GM18508 (cell line): Measurements from ENCODE around the gene CXCL17.
"Not testable (repeated sequence)": the region's sequence is repeated elsewhere in the genome, so short reads cannot be mapped to it uniquely, and the experiment has no call there.

ENCODE experiments used
- ATAC-seq: cut with Tn5 transposase; IDR thresholded peaks from one replicate; pipeline ENCODE4 v1.9.1; 2021; ENCODE audit warnings: moderate number of reproducible peaks; ENCODE audit not compliant: insufficient read depth, unreplicated experiment

Gene CXCL17, protein sequence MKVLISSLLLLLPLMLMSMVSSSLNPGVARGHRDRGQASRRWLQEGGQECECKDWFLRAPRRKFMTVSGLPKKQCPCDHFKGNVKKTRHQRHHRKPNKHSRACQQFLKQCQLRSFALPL

DNA sequence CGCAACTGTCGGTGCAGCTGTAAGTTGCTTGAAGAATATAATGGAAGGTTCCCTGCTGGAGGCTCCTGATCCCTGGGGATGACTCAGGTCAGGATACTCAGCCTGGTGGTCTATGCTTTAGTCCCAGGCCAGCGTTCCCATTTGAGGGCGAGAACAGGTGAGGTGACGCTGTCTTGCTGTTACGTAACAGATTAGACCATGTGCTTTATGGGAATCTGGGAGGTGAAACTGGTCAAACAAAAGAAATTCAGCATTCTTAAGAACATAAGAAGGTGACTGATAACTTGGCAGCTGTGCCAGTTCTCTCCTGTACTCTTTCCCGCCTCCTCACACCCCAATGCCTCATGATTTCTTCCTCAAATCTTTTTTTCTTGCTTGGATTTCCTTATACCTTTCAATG, at the start of gene CXCL17:
Gene CXCL17 (minus strand): TSS at position 114 of the 400 bp plus-strand sequence. CDS start 114 bp downstream, outside the sequence.
- no peak for ATAC-seq

DNA sequence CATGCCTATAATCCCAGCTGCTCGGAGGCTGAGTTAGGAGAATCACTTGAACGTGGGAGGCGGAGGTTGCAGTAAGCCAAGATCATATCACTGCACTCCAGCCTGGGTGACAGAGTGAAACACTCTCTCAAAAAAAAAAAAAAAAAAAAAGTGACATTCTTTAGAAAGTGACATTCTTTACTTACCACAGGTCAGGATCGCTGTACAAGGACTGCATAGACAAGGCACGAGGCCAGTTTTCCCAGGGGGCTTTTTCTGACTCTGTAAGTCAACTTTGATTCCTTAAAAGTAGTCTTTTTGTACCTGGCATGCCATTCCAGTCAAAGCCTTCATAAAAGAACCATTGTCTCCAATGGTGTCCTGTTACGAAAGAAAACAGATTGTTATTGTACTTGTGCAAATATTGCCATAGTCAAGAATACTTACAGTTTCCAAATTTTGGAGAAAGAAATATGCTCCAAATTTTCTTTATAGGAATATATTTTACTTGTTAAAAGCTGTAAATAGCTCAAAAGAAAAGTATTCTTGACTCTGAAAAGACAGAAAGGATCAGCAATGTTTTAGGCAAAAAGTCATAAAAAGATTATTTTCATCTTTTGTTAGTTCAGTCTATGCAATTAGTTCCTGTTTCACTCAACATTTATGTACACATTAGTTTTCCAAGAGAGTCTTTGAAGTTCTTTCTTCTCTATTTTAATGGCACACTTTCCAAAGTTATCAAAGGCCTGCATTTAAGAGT, 46.2 kb upstream of the CXCL17 start:
- no peak for ATAC-seq

DNA sequence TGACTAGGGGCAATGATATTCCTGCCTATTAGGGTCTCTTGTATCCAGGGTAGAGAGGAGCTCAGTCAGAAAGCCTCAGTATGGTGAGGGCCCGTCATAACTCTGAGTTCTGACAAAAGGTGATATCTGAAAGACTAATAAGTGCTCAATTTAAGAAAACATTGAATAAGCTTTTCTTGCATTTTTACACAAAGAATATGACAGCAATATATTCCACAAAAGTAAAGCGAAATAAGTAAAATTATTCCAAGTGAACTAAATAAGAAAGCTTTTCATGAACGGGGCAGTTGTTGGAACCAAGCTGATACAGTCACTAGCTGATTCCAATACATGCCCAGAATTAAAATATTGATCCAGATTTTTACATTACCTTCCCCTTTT, 45.0 kb upstream of the CXCL17 start:
- ATAC-seq = no peak

DNA sequence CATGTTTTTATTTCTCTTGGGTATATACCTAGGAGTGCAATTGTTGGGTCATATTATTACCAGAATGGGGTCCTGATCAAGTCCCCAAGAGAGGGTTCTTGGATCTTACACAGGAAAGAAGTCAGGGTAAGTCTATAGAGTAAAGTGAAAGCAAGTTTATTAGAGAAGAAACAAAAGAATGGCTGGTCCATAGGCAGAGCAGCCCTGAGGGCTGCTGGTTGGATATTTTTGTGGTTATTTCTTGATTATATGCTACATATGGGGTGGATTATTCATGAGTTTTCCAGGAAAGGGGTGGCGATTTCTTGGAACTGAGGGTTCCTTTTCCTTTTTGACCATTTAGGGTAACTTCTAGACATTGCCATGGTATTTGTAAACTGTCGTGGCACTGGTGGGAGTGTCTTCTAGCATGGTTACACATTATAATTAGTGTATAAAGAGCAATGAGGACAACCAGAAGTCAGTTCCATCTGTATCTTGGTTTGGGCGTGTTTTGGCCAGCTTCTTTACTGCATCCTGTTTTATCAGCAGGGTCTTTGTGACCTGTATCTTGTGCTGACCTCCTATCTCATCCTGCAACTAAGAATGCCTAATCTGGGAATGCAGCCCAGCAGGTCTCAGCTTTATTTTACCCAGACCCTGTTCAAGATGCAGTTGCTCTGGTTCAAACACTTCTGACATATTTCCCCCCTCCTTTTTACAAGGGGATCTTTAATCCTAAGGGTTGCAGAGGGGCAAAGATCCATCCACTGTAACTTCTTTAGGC, 44.5 kb upstream of the CXCL17 start:
- no peak for ATAC-seq

DNA sequence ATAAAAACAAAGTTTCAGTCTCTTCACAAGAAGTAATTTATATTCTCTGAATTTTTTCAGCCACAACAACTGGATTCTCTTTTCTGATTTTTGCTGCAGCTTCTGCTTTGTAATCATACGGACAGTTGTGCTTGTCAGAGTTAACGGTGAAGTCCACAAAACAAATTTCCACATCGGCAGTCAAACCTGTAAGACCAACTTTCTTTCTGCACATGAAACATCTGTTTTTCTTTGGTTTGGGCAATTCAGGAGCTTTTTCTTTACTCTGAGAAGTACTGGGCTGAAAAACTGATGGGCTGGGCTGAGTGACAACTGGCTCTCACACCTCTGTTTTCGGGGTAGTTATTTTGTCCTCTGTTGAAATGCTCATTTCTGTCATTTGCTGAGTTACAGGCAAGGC, 42.3 kb upstream of the CXCL17 start:
- ATAC-seq = not testable (repeated sequence)

DNA sequence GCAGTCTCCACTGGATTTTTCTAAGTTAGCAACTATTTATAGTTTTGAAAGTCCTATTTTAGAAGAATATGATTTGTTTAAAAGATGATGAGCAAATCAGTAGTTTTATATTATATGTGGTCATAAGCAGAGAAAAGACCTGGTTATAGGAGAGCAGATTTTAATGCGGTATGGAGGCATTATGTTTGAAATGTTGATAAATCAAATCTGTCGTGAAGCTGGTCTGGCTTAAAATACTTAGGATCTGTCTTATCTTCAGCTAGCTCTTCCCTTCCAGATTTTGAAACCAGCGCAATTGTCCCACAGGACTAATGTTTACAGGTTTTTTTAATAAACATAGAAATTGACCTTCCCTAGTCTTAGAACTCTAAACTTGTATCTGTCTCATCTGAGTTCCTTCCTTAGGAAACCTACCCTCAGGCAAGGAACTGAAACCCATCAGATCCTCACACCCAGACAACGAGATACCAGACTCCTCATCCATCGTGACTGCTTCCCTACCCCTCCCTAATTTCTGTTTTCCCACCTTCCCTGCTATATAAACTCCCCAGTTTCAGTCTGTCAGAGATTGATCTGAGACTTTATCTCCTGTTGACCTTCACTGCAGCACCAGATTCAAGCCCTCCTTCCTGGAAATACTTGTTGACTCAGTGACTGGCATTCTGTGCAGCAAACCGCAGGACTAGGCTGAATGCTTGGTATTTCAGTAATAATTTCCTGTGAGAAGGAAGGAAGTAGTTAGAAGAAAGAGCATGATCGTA, 37.8 kb upstream of the CXCL17 start:
- no peak for ATAC-seq

DNA sequence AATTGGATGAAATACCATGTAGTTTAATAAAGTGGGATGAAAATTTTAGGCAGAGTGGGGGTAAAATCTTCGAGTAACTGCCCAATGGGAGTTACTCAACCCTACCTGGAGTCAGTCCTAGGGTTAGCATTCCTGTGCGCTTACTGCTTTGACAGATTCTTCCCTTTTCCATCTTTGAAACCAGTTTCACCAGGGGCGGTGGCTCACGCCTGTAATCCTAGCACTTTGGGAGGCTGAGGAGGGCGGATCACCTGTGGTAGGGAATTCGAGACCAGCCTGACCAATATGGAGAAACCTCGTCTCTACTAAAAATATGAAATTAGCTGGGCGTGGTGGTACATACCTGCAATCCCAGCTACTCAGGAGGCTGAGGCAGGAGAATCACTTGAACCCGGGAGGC, 37.0 kb upstream of the CXCL17 start:
- ATAC-seq = no peak

DNA sequence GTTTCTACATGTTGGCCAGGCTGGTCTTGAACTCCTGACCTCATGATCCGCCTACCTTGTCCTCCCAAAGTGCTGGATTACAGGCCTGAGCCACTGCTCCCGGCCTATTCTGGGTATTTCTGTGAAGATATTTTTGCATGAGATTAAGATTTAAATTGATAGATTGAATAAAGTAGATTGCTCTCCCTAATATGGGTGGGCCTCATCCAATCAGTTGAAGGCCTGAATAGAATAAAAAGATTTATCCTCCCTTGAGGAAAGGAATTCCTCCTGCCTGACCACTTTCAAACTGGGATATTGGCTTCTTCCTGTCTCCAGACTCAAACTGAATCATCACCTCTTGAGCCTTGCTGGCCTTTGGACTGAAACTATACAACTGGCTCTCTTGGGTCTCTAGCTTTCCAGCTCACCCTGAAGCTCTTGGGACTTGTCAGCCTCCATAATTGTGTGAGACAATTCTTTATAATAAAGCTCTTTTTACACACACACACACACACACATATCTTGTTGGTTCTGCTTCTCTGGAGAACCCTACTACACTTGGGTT, 36.1 kb upstream of the CXCL17 start:
- ATAC-seq = no peak

DNA sequence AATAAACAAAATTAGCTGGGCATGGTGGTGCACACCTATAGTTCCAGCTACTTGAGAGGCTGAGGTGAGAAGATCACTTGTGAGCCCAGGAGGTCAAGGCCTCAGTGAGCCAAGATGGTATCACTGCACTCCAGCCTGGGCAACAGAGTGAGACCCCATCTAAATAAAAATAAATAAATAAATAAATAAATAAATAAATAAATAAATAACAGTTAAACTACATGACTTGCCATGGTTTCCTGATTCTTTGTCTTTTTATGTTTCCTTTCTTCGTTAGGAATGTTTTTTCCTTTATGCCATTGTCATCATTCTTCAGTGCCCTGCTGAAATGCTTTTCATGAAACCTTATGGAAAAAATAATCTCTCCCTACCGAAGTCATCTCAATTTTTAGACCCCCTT, 35.2 kb upstream of the CXCL17 start:
- no peak for ATAC-seq

DNA sequence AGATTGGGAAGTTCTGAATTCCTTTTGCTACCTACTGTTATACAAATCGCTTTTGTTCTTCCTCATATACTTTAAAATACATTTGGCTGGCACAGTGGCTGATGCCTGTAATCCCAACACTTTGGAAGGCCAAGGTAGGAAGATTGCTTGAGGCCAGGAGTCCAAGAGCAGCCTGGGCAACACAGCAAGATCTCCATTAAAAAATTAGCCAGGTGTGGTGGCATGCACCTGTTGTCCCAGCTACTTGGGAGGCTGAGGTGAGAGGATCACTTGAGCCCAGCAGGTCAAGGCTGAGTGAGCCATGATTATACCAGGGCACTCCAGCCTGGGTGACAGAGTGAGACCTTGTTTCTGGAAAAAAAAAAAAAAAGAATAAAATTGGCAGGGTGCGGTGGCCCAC, 34.4 kb upstream of the CXCL17 start:
- no peak for ATAC-seq

DNA sequence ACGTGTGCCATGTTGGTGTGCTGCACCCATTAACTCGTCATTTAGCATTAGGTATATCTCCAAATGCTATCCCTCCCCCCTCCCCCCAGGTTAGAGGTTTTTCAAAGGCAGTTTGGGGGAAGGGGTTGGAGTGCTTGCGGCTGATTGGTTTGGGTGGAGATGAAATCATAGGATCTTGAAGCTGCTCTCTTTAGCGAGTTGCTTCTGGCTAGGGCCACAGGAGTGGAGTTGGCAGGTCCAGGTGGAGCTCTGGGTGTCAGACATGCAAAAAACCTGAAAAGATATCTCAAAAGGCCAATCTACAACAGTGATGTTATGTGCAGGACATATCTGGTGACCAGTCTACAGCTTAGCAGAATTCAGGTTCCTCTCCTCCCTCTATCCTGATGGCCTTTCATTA, 32.6 kb upstream of the CXCL17 start:
- no peak for ATAC-seq

DNA sequence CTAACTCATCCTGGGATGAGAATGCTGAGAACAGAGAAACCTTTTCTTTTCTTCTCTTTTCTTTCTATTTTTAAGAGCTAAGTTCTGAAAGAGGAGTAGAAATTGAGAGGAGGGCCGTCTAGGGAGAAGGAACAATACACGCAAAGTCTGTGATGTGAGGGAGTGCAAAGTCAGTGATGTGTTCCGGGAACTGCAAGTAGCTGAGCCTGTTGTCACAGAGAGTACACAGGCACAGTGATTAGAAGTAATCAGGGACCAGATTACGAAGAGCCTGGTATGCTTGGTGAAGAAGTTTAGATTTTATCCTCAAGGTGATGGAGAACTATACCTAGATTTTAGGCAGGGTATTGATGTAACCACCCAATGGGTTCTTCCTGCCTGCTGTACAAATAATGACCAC, 32.0 kb upstream of the CXCL17 start:
- no peak for ATAC-seq

DNA sequence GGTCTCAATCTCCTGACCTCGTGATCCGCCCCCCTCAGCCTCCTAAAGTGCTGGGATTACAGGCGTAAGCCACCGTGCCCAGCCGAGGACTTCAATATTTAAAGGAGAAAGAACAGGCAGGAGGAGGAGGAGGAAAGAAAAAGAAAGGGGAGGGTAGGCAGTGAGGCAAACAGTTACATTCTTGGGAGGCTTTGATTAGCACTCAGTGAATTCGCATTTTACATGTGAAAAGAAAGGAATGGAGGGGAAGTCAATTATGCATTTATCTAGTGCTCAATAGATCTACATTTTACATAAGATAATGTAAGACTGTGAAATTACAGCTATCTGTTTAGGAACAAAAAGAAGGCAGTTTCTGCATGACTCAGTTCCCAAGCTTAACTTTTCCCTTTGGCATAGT, 30.9 kb upstream of the CXCL17 start:
- ATAC-seq = no peak

DNA sequence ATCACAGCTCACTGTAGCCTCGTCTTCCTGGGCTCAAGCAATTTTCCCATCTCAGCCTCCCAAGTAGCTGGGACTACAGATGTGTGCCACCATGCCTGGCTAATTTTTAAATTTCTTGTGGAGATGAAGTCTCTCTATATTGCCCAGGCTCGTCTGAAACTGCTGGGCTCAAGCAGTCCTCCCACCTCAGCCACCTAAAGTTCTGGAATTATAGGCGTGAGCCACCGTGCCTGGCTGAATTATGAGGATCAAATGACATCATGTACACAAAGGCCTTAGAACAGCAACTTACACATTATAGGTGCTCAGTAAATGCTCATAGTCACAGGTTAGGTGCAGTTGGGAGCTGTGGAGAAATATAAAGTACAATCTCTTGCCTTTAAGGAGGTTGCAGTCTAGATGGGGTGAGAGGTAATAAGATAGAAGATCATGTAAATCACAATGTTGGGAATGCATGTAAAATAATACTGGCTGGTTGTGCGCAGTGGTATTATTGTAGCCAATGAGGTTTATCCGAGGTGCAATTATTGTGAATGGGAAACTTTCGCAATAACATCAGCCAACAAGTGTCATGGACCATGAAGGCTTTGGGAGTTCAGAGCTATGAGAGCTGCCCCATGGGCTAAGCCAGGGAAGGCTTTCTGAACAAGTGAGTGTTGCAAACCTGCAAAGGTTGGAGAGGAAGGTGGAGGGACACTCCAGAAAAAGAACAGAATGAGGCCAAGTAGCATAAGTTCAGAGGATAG, 29.8 kb upstream of the CXCL17 start:
- no peak for ATAC-seq

DNA sequence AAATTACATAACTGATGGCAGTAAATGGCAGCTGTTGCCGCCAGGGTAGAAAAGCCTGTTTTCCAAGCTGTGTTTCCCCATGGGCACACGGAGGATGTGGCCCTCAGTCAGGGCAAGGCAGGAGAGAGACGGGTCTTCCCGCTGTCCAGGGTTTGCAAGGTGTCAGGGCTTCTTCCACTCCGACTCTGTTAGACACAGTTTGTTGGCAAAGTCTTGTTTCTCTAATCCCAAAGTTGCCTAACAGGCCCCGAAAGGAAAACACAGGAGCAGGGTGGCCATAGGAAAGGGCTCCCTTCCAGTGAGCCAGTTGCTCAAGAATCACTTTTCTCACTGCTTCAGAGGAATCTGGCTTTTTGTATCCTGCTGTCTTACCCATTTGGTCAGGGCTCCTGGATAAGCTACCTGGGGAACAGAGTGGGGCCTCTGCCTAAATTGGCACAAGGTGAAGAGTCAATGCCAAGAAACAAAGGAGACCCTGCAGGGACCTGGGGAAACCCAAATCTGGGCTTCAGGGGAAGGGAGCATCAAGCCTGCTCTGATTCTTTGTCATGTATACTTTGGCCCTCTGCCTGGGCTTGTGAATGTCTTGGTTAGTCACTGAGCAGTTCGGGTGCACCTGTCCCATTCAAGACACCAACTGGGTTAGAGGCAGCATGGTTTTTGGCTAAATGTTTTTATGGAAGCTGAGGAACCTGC, 29.0 kb upstream of the CXCL17 start:
- no peak for ATAC-seq

DNA sequence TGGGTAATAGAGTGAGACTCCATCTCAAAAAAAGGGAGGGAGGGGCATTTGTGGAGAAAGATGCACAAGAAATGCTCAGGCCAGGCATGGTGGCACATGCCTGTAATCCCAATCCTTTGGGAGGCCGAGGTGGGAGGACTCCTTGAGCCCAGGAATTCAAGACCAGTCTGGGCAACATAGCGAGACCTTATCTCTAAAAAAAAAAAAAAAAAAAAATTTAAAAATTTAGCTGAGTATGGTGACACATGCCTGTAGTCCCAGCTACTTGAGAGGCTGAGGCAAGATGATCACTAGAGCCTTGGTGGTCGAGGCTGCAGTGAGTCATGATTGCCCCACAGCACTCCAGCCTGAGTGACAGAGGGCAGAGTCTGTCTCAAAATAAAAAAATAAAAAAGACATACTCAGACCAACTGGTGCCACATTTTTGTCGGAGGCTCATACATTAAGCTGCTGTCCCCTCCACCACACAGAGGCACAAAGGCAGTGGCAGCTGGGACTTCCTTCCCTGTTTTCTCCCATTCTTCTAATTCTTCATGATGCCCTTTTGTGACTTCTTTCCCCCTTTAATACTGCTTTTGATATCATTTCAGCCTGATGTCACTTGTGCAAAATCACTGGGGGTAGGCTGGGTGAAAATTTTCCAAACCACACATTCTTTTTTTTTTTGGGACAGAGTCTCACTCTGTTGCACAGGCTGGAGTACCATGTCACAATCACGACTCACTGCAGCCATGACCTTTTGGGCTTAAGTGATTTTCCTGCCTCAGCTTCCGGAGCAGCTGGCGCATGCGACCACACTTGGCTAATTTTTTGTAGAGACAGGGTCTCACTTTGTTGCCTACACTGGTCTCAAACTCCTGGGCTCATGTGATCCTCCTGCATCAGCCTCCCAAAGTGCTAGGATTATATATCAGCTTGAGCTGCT, 26.8 kb upstream of the CXCL17 start:
- ATAC-seq = no peak

DNA sequence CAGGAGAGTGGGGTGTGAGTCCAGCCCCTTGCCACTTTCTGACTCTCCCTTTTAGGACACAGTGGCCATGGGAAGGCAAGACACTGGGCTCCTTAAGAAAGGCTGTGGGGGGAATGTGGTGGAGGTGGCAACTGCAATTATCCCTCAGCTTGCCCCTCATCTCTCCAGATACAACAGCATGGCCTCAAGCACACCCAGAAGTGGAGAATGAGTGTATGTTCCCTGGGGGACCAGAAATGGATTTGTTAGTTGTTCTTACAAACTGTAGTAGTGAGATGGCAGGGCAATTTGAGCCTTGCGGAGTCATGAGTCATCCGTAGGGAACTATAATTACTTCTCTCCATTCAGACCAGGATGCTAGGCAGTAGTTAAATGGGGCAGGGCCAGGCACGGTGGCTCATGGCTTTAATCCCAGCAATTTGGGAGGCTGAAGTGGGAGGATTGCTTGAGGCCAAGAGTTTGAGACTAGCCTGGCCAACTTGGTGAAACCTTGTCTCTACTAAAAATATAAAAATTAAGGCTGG, 25.6 kb upstream of the CXCL17 start:
- ATAC-seq = no peak

DNA sequence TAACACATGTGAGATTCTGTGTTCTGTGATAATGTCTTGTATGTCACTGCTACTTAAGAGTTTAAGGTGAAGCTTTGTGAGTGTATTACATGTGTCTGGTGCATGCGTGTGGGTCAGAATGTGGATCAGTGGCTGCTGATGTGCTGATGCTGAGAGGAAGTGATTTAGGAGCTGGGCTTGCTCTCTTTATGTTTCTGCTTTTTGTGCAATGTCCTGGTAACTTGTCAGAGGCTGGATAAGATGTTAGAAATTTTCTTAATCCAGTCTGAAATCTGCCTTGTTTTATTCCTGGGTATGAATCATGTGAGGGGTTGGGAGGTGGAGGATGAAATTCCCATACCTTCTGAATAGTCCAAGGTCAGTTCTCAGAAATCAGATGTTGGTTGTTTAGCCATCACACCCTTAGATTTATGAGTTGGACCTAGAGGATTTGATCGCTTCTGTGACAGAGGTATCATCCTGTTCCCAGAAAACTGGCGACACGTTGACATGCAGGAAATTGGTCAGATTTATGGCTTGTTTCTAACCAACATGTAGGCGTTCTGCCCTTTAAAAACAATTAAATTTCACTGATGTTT, 24.5 kb upstream of the CXCL17 start:
- ATAC-seq = no peak
